Measurements from ENCODE around the gene SMAD6. TPM values are rescaled to one million over a fixed set of nuclear protein-coding genes. Genes with fewer than 3 reads are reported as not detected.
A peak's percentile ranks its signal among the peaks of the same experiment; 100 is the strongest.
"Not testable (repeated sequence)": the region's sequence is repeated elsewhere in the genome, so short reads cannot be mapped to it uniquely, and the experiment has no call there.

The SMAD6 gene
- total RNA-seq, 2 donors from 2014 or later: 17.4 to 18.4 TPM

DNA sequence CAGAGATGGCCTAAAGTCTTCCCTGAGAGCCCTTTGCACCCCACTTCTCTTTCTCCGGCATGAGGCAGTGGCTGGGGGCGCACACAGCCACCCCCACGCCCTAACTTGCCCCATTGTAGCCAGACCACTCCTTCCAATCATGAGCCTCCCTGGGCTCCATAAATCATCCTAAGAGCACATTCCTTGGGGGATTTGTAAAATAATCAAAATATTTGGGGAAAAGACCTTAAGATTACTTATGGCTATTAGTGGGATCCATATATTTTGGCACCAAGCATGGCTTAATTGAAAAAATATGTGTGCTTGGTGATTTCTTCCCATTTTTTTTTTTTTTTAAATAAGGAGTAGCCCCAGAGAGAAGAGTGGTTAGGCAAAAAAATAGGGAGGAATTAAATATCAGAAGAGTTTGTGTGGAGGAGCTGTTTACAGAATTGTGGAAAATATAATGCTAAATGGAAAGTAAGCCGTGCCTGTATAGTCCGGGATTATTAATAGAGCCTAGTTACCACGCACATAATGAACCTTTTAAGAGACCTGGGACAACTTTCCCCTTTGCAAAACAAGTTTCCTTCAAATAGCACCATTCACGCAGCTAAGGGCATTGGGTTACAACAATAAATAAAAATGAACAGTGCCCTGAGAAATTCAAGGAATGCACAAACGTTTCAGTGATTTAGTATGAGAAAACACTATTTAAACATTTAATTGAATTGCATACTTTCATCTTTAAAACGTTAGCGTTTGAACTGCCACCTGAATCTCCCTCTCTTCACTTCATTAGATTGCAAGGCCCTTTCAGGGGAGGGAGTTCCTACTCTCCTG, 46.1 kb downstream of the SMAD6 start:
- DNase-seq (ENCODE audit: low spot score): no peak
- intact Hi-C loops (cut with DNase I): loop anchor here in 1 of 2 donors (1.0 kb wide), 1 partner anchor 42 kb away; no protein-coding TSS in a partner anchor

DNA sequence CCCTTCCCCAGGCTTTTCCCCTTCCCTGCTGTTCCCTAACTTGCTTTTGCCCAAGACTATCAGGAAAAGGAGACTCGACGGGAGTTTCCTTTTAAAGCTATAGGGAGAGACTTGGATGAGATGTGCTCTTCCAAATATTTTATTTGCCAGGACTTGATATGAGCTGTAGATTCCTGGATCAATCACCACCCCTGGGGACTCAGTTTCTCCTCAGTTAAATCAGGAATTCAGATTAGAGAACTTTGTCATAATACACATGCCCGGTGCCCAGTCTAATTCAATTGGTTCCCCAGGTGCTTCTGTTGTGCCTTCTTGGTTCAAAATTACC, 46.6 kb downstream of the SMAD6 start:
- no peak for DNase-seq (ENCODE audit: low spot score)
- intact Hi-C loops (cut with DNase I): loop anchor here in 1 of 2 donors (1.0 kb wide), 1 partner anchor 42 kb away; no protein-coding TSS in a partner anchor

DNA sequence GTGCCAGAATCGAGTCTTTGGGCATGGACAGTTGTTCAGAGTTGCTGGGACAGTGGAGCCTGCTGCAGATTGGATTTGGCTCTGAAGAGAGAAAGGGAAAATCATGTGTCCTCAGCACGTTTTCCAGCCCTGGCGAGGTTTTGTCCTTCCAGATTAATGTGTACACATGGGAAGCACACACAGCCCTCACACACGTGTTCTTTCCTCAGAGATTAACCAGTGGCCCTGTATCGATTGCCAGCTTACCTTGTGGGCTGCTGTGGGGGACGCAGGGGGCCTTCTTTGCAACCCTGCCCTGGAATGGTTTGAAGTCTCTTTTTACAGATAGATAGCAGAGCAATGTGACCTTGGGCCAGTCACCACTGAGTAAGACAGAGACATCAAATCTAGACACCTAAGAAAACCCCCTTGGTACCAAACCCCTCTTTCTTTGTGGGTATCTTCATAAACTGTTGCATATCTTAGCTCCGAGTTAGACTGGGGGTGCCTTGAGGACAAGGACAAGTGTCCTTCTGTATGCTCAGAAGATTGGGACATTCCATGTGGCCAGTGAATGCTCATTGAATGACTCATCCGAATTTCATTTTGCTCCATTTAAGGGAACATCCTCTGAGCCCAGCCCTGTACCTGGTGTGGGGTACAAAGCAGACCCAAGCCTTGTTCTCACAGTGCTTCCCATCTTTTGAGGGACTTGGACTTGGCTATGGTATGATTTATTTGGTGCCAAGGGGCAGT, 48.0 kb downstream of the SMAD6 start:
- no peak for DNase-seq (ENCODE audit: low spot score)

DNA sequence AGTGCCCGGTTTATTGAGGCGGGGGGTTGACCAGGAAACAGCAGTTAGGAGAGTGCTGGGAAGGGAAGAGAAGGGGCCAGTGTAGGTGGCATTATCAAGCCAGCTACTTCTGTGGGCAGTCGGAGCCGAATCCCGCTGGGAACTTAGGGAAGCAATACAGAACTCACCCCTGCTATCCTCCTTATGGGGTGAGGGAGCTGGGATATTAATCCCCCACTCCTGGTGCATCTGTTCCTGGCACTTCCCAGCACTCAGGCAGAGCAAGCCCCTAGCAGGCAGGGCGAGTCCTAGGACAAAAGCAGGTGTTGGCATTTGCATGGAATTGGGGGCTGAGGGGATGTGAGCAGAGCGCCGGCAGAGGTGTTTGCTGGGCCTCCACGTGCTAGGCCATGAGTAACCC, 48.6 kb downstream of the SMAD6 start:
- DNase-seq (ENCODE audit: low spot score): no peak
- intact Hi-C loops (cut with DNase I): no loop called here

More for the DNA sequence above, 48.0 kb downstream of the SMAD6 start:
- intact Hi-C loops (cut with DNase I): no loop called here

DNA sequence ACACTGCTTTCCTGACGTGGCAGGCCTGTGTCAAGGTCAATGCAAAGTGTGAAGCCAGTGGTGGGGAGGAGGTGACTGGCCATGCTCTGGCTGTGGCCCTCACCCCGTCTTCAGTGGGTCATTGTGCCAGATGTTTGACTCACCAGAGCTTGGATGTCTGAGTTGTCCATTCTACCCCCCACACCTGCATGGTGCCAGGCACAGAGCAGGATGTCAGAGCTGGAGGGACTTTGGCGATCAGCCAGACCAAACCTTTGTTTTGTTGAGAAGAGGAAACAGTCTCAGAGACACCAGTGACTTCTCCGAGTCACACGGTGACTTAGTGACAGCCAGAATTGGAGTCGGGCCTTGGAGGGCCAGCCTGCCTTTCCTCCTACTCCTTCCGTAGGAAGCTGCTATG, 49.5 kb downstream of the SMAD6 start:
- no peak for DNase-seq (ENCODE audit: low spot score)
- intact Hi-C loops (cut with DNase I): no loop called here

DNA sequence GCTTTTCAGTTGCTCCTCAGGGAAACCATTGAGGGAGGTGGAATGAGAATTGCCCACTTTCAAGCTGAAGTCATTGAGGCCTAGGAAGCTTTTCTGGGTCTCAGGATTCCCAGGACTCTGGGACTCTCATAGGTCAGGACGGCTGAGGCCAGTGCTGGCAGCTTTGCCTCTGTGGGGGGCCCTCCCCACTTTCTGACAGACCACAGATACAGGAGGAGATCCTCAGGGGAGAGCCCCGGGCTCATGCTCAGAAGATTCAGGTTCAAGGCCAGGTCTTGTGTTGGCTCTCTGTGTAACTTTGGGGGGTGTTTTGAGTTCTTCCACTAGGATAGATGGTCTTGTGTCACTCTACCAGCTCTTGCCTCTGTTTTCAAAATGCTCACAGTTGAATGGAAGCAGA, 50.0 kb downstream of the SMAD6 start:
- intact Hi-C loops (cut with DNase I): no loop called here
- DNase-seq (ENCODE audit: low spot score): no peak

DNA sequence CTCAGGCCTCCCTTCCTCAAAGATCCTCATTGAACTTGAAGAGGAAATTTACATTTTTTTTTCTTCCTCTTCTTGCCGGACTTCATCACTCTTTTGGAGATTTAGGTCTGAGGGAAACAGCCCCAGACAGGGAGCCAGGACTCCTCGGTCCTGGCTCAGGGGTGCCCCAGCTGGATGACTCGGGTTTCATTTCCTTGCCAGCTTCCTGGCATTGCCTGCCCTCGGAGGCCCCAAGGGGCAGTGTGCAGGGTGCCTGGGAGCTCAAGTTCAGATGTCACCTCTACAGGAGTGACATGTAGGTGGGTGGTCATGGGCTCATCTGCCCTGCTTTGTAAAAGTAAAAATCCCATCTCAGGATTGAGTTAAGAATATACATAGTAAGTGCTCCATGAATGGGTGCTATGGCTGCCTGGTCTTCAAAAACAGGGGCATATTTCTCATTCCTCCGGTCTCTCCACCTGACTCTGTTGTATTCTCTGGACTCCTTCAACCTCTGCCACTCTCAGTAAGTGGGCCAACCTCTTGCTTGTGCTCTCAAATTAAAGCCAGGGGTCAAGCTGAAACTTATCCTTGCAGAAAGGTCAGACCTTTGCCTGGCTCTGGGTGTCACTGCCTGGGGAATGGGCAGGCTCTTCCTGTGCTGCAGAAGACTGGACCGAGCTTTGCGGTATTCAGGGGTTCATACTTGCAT, 51.8 kb downstream of the SMAD6 start:
- peak; percentile 43 for DNase-seq (ENCODE audit: low spot score)
- intact Hi-C loops (cut with DNase I): no loop called here

DNA sequence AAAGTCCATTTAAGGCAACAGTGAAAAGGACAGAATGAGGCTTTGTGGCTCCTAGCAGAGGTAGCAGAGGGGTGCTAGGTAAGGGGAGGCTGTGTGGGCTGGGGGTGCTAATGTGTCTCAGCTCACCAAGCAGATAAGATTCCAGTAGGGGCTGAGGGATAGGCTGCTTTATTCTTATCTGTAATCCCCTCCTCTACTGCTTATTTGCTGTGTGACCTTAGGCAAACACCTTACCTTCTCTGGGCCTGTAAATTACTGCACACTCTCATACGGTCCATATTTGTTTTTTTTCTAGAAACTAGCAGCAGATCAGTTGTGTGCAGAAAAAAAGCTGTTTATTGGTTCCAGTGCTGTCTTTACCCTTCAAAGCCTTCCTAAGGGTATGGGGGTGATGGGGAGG, 52.8 kb downstream of the SMAD6 start:
- intact Hi-C loops (cut with DNase I): no loop called here
- DNase-seq (ENCODE audit: low spot score): no peak

DNA sequence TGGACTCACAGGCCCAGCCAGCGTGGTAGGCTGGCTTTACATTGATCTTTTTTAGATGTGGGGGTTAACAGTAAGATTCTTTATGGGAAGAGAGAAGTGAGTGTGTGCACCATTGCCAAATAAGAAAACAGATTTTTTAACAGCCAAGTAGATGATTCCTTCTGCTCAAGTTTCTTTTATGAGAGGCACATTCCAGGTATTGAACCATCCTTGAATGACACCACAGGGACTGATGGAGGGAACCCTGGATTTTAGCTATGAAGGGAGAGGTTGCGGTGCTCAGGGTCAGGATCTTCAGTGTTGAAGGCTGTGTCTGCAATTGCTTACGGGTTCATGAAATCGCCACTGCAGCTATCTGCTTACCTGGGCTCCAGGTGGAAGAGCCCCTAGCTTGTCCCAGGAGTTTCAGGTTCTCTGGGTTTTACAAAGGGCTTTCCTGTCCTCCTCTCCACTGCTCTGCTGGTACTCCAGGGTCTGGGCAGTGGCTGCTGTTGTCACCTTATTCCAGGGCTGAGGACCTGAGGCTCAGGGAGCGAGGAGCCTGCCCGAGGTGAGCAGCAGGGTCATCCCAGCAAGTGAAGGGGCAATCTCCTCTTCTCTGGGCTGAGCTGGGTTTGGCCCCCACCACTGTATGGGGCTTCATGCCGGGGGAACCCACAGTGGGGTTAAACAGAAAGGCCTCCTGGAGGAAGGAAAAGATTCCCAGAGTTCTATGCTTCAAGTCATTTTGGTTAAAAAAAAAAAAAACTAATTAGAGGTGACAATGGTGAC, 53.4 kb downstream of the SMAD6 start:
- peak; percentile 16 for DNase-seq (ENCODE audit: low spot score)
- intact Hi-C loops (cut with DNase I): loop anchor here in 1 of 2 donors (1.0 kb wide), 1 partner anchor 18 kb away; no protein-coding TSS in a partner anchor

DNA sequence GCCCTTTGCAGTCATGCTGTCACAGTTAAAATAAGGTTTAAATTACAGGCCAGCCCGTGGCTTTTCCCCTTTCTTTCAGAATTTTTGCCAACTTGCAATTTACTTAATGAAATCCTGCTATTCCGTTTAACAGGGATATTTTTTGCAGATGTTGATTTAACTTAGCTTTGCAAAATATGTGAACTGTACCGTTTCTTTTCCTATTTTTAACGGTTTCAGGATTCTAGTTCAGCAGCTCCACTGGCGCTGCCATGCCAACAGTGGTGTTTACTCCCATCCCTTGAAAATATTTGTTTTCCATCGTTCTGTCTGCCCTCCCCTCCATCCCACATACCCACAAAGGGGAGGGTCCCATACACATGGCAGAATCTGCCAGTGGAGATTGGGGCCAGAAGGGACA, 54.3 kb downstream of the SMAD6 start:
- intact Hi-C loops (cut with DNase I): loop anchor here in 1 of 2 donors (1.0 kb wide), 1 partner anchor 17 kb away; no protein-coding TSS in a partner anchor
- peak; percentile 35 for DNase-seq (ENCODE audit: low spot score)

DNA sequence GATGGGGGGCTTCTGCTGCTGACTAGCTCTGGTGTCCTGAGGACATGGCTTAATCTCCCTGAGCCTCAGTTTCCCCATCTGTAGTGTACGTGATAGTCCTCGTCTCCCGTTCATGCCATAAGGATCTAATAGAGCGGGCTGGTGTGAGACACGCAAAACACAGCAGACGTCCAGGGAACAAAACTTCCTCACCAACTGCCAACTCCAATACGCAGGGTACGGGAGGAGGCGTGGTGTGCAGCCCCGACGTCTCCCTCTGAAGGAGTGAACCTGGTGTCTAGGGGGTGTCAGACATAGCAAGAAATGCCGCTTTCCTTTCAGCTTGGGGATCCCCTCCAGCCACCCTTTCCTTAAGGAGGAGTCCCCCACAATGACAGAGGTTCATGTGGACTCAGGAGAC, 55.0 kb downstream of the SMAD6 start:
- peak; percentile 34 for DNase-seq (ENCODE audit: low spot score)
- intact Hi-C loops (cut with DNase I): no loop called here

DNA sequence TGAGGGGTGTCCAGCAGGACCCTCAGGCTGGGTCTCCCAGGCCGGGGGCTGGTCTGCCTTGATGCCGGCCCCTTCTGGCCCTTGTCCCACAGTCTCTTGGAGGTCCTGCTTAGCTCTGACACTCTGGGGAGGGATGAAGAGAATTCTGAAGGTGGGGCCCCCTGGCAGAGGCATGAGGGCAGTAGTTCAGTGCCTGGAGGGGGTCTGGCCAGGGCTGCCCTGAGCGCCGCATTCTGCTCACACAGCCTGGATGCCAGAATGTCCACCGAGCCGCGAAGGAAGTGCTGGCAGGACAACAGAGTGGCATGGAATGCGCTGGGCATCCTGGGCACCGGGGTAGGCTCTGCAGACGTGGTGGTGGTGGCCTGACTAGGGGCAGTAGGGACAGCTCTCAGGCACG, 55.5 kb downstream of the SMAD6 start:
- DNase-seq (ENCODE audit: low spot score): peak; percentile 69
- intact Hi-C loops (cut with DNase I): no loop called here

DNA sequence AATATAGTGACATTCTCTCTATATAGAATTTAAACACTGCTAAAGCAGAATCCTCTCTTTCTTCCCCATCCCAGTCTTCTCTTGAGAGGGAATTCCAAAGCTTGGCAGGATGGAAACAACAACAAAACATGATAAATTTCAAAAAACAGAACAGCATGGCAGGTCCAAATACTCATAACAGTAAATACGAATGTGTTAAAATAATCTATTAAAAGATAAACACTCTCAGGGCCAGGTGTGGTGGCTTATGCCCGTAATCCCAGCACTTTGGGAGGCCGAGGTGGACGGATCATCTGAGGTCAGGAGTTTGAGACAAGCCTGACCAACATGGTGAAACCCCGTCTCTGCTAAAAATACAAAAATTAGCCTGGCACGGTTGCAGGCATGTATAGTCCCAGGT, 56.2 kb downstream of the SMAD6 start:
- DNase-seq (ENCODE audit: low spot score): peak; percentile 31
- intact Hi-C loops (cut with DNase I): not testable (repeated sequence)

DNA sequence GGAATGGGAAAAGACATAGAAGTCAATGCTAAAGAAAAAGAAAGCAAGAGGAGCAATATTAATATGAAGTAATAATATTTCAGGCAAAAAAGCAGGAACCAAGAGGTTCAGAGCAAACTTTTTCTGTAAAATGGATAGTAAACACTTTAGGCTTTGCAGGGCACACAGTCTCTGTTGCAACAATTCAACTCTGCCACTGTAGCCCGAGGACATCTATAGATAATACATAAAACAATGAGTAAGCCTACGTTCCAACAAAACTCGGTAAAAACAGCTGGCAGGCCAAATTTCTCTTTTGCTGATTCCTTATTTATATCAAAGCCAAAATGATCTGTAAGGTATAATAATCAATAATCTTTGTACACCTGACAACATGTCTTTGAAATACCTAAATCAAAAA, 56.8 kb downstream of the SMAD6 start:
- intact Hi-C loops (cut with DNase I): no loop called here
- DNase-seq (ENCODE audit: low spot score): no peak

DNA sequence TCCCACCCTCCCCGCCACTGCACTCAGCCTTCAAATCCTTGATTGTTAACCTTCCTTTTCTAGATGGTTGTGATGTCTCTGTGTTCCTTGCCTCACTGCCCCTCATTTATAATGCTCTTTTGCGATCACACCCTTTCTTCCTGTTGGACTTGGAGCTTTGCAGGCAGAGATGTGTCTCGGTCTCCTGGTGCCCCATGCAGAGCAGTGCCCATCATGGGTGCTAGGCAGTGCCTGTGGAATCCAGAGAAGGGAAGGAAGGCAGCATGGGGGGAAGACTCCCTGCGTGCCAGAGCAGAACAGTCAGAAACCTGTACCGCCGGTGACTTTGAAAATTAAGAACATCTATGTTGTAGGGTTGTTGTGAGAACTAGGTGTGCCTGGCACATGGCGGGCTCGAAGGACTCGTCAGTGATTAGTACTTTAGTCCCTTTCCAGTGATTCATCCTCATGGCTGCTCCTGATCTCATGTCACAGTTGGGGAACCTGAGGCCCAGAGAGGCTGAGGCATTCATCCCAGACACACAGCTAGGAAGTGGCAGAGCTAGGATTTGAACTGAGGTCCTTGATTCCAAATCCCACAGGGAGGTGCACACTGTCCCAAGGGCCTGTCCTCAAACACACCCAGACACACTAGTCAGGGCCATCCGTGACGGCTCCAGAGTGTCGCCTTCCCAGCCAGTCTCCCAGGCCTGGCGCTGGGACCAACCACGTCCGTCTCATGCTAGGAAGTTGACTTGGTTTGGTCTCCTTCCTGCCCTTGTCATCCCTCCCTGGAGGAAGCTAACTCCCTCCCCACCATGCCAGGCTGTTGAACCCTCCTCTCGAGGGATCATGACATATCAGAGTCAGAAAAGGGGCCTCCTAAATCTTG, 58.3 kb downstream of the SMAD6 start:
- DNase-seq (ENCODE audit: low spot score): peak; percentile 78
- intact Hi-C loops (cut with DNase I): no loop called here

DNA sequence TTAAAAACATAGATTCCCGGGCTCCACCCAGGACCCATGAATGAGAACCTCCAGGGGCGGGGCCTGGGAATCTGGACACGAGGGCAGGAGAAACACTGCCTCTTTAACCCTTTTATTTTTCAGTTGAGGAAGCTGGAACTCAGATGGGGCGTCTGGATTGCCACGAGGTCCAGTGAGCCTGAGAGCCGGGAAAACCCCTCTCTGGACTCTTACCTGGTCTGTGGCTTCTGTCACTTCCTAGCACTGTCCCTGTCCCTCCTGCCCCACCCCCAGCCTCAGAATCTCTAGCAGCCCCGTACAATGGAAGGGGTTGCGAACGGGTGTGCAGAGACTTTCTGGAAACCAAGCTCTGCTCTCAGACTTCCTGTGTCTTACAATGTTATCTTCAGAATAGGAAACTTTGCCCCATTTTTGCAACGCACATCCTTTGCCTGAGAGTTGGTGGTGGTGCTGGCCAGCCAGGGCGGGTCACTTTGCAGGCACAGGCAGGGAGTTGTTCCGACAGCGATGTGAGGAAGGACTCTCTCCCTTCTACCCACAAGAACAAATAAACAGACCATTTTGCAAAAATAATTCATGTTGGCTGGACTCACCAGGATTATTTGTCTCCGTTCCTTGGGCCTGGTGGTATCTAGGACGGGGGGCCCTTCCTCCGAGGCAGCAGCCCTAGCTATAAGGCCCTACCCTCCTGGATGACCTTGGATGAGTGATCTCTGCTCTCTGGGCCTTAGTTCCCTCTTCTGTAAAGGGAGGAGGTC, 59.1 kb downstream of the SMAD6 start:
- intact Hi-C loops (cut with DNase I): no loop called here
- peak; percentile 76 for DNase-seq (ENCODE audit: low spot score)

DNA sequence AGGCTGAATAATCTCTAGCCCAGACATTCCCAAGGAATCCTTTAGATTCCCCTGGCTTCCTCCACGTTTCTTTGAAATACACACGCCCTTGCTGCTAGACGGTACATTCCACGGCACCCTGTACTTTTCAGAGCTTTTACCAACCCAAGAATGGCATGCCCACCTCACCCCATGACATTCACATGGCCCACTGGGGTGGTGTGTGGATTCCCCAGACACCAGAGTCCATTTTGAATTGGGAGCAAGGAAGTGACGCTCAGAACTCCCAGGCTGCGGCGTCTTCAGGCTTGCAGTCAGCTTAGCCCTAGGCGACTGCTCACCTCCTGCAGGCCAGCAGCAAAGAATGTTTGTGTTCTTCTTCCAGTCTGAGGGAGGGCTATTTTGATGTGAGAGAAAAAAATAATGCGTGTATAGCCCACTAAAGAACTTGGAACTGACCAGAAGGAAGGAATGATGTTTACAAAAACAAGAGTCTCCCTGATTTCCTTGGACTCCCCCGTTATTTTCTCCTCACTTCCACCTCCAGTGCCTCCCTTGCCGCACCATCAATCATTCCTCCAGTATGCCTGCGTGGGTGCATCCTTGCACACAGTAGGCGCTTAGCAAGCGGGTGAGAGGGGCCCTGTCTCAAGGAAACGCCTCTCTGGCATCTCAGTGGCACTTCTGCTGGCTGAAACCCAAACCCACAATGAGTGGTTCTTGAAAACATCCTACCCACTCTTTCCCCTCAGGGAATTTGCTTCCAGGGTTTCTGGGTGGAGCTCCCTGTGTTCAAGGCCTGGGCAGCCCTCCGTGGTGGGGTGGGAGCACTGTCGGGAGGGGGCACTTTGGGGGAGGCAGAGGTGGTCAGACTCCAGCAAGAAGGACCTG, 59.9 kb downstream of the SMAD6 start:
- intact Hi-C loops (cut with DNase I): no loop called here
- DNase-seq (ENCODE audit: low spot score): peak; percentile 75

Data from posterior vena cava (tissue), 2 donors.